ENCODE results near the gene ICAM5.

GRCh38 chr19:10325732-10326131, 36.0 kb downstream of the ICAM5 start:
- TF ChIP-seq CTCF (IDR thresholded peaks at IDR 0.05) (no peak), POLR2AphosphoS5 (IDR thresholded peaks at IDR 0.05; ENCODE audit: low read depth, low read length) (no peak), REST (IDR thresholded peaks at IDR 0.05; ENCODE audit: insufficient read depth in 1 of 2, low read depth in 2 of 2, low read length in 1 of 2) (no peak), TCF7L2 (IDR thresholded peaks at IDR 0.05; ENCODE audit: low read depth, low read length) (no peak)

Measured in Panc1 (cell line).